Naive thymus-derived CD4-positive, alpha-beta T cell (primary cell): ENCODE results near the gene LHPP. TPM values are rescaled to one million over a fixed set of nuclear protein-coding genes. Genes with fewer than 3 reads are reported as not detected.
A peak's percentile ranks its signal among the peaks of the same experiment; 100 is the strongest.

Experiments
- ATAC-seq: fragments of 150-1000 bp; cut with Tn5 transposase; 2 replicates; pipeline ENCODE4 v1.10.0; 2021; ENCODE audit warnings: mild to moderate bottlenecking, moderate library complexity
- CTCF ChIA-PET: fragments of 350-600 bp; sonication (Branson Sonifier 250); formaldehyde crosslinking; loops from one replicate; lab custom pipeline; 2021; ENCODE audit warnings: antibody characterized with exemption; lab: Charles Lee
- POLR2A ChIA-PET: fragments of 350-600 bp; sonication (Branson Sonifier 250); formaldehyde crosslinking; loops from one replicate; lab custom pipeline; 2021; ENCODE audit warnings: antibody characterized with exemption, inconsistent platforms; lab: Charles Lee
- DNase-seq, 9 donors: peaks; one replicate each; pipeline versions ENCODE4 v3.0.0 to v3.0.0-alpha.2; 2020 to 2022; ENCODE audit warnings: mixed read lengths in 1 of 9
- H3K27ac ChIP-seq: one replicate; pipeline ENCODE4 v1.7.0; 2013; ENCODE audit warnings: mild to moderate bottlenecking, low read depth, low read length, moderate library complexity
- H3K27me3 ChIP-seq, 2 donors: one replicate each; pipeline ENCODE4 v1.7.0; 2013; ENCODE audit warnings: low read length in 2 of 2, mild to moderate bottlenecking in 2 of 2, moderate library complexity in 2 of 2; ENCODE audit not compliant: control insufficient read depth in 2 of 2, insufficient read depth in 2 of 2
- H3K36me3 ChIP-seq, 3 experiments: 1 replicate in 2 of 3; 2 replicates in 1 of 3; pipeline ENCODE4 v1.7.0; 2013; ENCODE audit warnings: low read length in 3 of 3, mild to moderate bottlenecking in 3 of 3, moderate library complexity in 1 of 3; ENCODE audit not compliant: insufficient read depth in 3 of 3, control insufficient read depth in 2 of 3
- H3K4me1 ChIP-seq, 2 donors: one replicate each; pipeline ENCODE4 v1.7.0; 2013; ENCODE audit warnings: low read length in 2 of 2, mild to moderate bottlenecking in 2 of 2, moderate library complexity in 1 of 2; ENCODE audit not compliant: control insufficient read depth in 2 of 2, insufficient read depth in 2 of 2
- H3K4me3 ChIP-seq: 2 replicates; pipeline ENCODE4 v1.7.0; 2013; ENCODE audit warnings: mild to moderate bottlenecking, low read length
- H3K9me3 ChIP-seq, 3 experiments: 1 replicate in 2 of 3; 2 replicates in 1 of 3; pipeline ENCODE4 v1.7.0; 2013; ENCODE audit warnings: low read length in 3 of 3; ENCODE audit not compliant: control insufficient read depth in 2 of 3
- H3K27ac Mint-ChIP-seq, 9 donors: one replicate each; pipeline ENCODE4 v1.8.0; 2020 to 2022; ENCODE audit warnings: mixed read lengths in 9 of 9, mild to moderate bottlenecking in 8 of 9, moderate library complexity in 5 of 9, inconsistent platforms in 2 of 9
- H3K27me3 Mint-ChIP-seq, 5 donors: one replicate each; pipeline ENCODE4 v1.8.0; 2021 to 2022; ENCODE audit warnings: mixed read lengths in 5 of 5, mild to moderate bottlenecking in 1 of 5
- H3K36me3 Mint-ChIP-seq, 5 donors: one replicate each; pipeline ENCODE4 v1.8.0; 2020 to 2022; ENCODE audit warnings: mixed read lengths in 5 of 5, mild to moderate bottlenecking in 3 of 5, inconsistent platforms in 1 of 5
- H3K4me1 Mint-ChIP-seq, 7 donors: one replicate each; pipeline ENCODE4 v1.8.0; 2020 to 2022; ENCODE audit warnings: mixed read lengths in 7 of 7, mild to moderate bottlenecking in 3 of 7, inconsistent platforms in 1 of 7
- H3K4me3 Mint-ChIP-seq, 10 donors: one replicate each; pipeline ENCODE4 v1.8.0; 2020 to 2022; ENCODE audit warnings: mild to moderate bottlenecking in 10 of 10, mixed read lengths in 10 of 10, moderate library complexity in 6 of 10, inconsistent platforms in 2 of 10
- H3K9me3 Mint-ChIP-seq, 11 donors: one replicate each; pipeline ENCODE4 v1.8.0; 2020 to 2022; ENCODE audit warnings: mixed read lengths in 11 of 11, mild to moderate bottlenecking in 4 of 11, inconsistent platforms in 1 of 11, moderate library complexity in 1 of 11
- intact Hi-C, 2 donors: fragments of 100-400 bp; cut with micrococcal nuclease; formaldehyde crosslinking; loops; one replicate each; pipeline ENCODE4 v1.15.1; 2023
- polyA plus RNA-seq, 2 donors: library from polyadenylated mRNA; unstranded; fragments of 300-500 nt; fragmentation: Illumina TruSeq; gene quantifications; one replicate each; pipeline ENCODE4 v1.2.3, GENCODE V29; 2021
- total RNA-seq, 6 experiments: library from RNA in 5 of 6; stranded (reverse) in 5 of 6; gene quantifications; 1 replicate in 5 of 6; 2 replicates in 1 of 6; pipeline ENCODE4 v1.2.3 and lab custom pipeline; 2021 to 2026

Gene LHPP
- total RNA-seq (10 to 100 TPM; 19.8 to 31.2 (median 27.6) TPM), polyA plus RNA-seq (10 to 100 TPM; 21.5 to 23.4 TPM), total RNA-seq (lab: John Stamatoyannopoulos, UW) (15.3 reads per million, percentile 45 among the genes with 10 or more reads in this experiment)

- DNase-seq (peak; percentile 77 to 91 (median 87)), ATAC-seq (peak; percentile 98)
- peaks cover 13 to 21% of the 10 kb centered on the region in 2 donors for H3K4me1 ChIP-seq
- POLR2A ChIA-PET: interaction anchor here (0.6 to 1.6 kb wide), 7 partner anchors 11 to 455 kb away, joined by 3 to 7 read pairs (median 3); no protein-coding TSS in a partner anchor
- peak within 1 kb of the TSS; percentile 82 to 98 (median 96) for H3K27ac Mint-ChIP-seq
- H3K4me3 Mint-ChIP-seq: peak within 1 kb of the TSS; percentile 69 to 96 (median 90)
- CTCF ChIA-PET: interaction anchor here (1.0 kb wide), 1 partner anchor 280 kb away, joined by 3 read pairs; no protein-coding TSS in a partner anchor
- H3K27ac ChIP-seq: peak within 1 kb of the TSS; percentile 76
- peaks cover 23 to 35% (median 28%) of the 10 kb centered on the region in 7 donors for H3K4me1 Mint-ChIP-seq
- H3K27me3 Mint-ChIP-seq: peaks cover 0 to 16% (median 10%) of the 10 kb centered on the region in 5 donors
- peaks cover 0 to 12% (median 0%) of the 10 kb centered on the region in 5 donors for H3K36me3 Mint-ChIP-seq
- no peaks in the 10 kb centered on the region for H3K9me3 ChIP-seq
- no peaks in the 10 kb centered on the region for H3K27me3 ChIP-seq
- H3K36me3 ChIP-seq: no peaks in the 10 kb centered on the region
- intact Hi-C loops: loop anchor here (1.0 to 2.0 kb wide), 11 partner anchors 43 to 1453 kb away; partner anchors contain the start of genes ABRAXAS2 (in 2 of the 2), BUB3 (in 2 of the 2), FAM53B (in 2 of the 2) and OAT (in 2 of the 2)
- peaks cover 0 to 2% (median 0%) of the 10 kb centered on the region in 11 donors for H3K9me3 Mint-ChIP-seq
- H3K4me3 ChIP-seq: peak within 1 kb of the TSS; percentile 76
These were observed at the start of gene LHPP for GRCh38 chr10:124461642-124462347. TSS of gene LHPP (plus strand) at chr10:124461823. CDS start at chr10:124461863, 40 bp downstream.

GRCh38 chr10:124414076-124414475 is 47.5 kb upstream of the LHPP start:
- Histone ChIP-seq H3K4me1 (peaks cover 8 to 10% of the 10 kb centered on the region in 2 donors), H3K4me3 (no peak overlapping the region), H3K27me3 (no peaks in the 10 kb centered on the region), H3K27ac (no peak overlapping the region), H3K9me3 (no peaks in the 10 kb centered on the region), H3K36me3 (no peaks in the 10 kb centered on the region)
- Mint-ChIP-seq H3K9me3 (no peaks in the 10 kb centered on the region), H3K36me3 (peaks cover 0 to 21% (median 10%) of the 10 kb centered on the region in 5 donors), H3K27ac (no peak overlapping the region), H3K27me3 (no peaks in the 10 kb centered on the region), H3K4me1 (peaks cover 3 to 45% (median 34%) of the 10 kb centered on the region in 7 donors), H3K4me3 (no peak overlapping the region)
- POLR2A ChIA-PET: no interaction called here
- DNase-seq: no peak
- ATAC-seq: no peak
- intact Hi-C loops: loop anchor here (10.0 kb wide), 2 partner anchors 231 to 331 kb away; partner anchors contain the start of gene FAM53B (in 1 of the 2)
- CTCF ChIA-PET: no interaction called here

- H3K27me3 ChIP-seq: no peaks in the 10 kb centered on the region
- H3K4me1 Mint-ChIP-seq: peaks cover 8 to 45% (median 35%) of the 10 kb centered on the region in 7 donors
- DNase-seq (no peak), ATAC-seq (no peak)
- H3K36me3 Mint-ChIP-seq: peaks cover 0 to 14% (median 8%) of the 10 kb centered on the region in 5 donors
- no peaks in the 10 kb centered on the region for H3K36me3 ChIP-seq
- ChIA-PET POLR2A (no interaction called here), CTCF (interaction anchor here (1.2 to 1.3 kb wide), 2 partner anchors 12 to 26 kb away, joined by 3 to 4 read pairs; no protein-coding TSS in a partner anchor)
- H3K9me3 ChIP-seq: no peaks in the 10 kb centered on the region
- peaks cover 8 to 10% of the 10 kb centered on the region in 2 donors for H3K4me1 ChIP-seq
- no peaks in the 10 kb centered on the region for H3K9me3 Mint-ChIP-seq
- no peak overlapping the region for H3K27ac Mint-ChIP-seq
- intact Hi-C loops: loop anchor here (5.0 to 10.0 kb wide), 3 partner anchors 230 to 377 kb away; partner anchors contain the start of genes EEF1AKMT2 (in 1 of the 2) and FAM53B (in 1 of the 2)
- no peak overlapping the region for H3K4me3 ChIP-seq
- H3K27ac ChIP-seq: no peak overlapping the region
- no peak overlapping the region for H3K4me3 Mint-ChIP-seq
- H3K27me3 Mint-ChIP-seq: peaks cover 0 to 3% (median 0%) of the 10 kb centered on the region in 5 donors
These were observed 46.4 kb upstream of the LHPP start for GRCh38 chr10:124415210-124415609.

- H3K9me3 ChIP-seq: no peaks in the 10 kb centered on the region
- POLR2A ChIA-PET: interaction anchor here (0.6 to 1.5 kb wide), 2 partner anchors 15 to 48 kb away, joined by 3 read pairs; no protein-coding TSS in a partner anchor
- Mint-ChIP-seq H3K9me3 (no peaks in the 10 kb centered on the region), H3K4me3 (peak overlapping the region in 9 of 10 donors; percentile 32 to 87 (median 53)), H3K36me3 (peaks cover 0 to 8% (median 3%) of the 10 kb centered on the region in 5 donors), H3K27me3 (peaks cover 0 to 11% (median 0%) of the 10 kb centered on the region in 5 donors), H3K27ac (peak overlapping the region in 2 of 9 donors; percentile 13 to 47), H3K4me1 (peaks cover 8 to 45% (median 35%) of the 10 kb centered on the region in 7 donors)
- CTCF ChIA-PET: interaction anchor here (0.6 kb wide), 1 partner anchor 424 kb away, joined by 3 read pairs; no protein-coding TSS in a partner anchor
- no peak overlapping the region for H3K4me3 ChIP-seq
- ATAC-seq (no peak), DNase-seq (no peak)
- no peaks in the 10 kb centered on the region for H3K36me3 ChIP-seq
- H3K27ac ChIP-seq: no peak overlapping the region
- H3K27me3 ChIP-seq: no peaks in the 10 kb centered on the region
- peaks cover 8 to 10% of the 10 kb centered on the region in 2 donors for H3K4me1 ChIP-seq
- intact Hi-C loops: loop anchor here (5.0 to 10.0 kb wide), 3 partner anchors 228 to 376 kb away; partner anchors contain the start of genes EEF1AKMT2 (in 1 of the 2) and FAM53B (in 1 of the 2)
These were observed 44.9 kb upstream of the LHPP start for GRCh38 chr10:124416733-124417132.

- intact Hi-C loops: loop anchor here (1.0 to 10.0 kb wide), 16 partner anchors 15 to 1539 kb away; partner anchors contain the start of genes ACADSB (in 2 of the 2), BUB3 (in 2 of the 2), FAM53B (in 2 of the 2) and IKZF5 (in 2 of the 2)
- Histone ChIP-seq H3K4me3 (peak overlapping the region; percentile 76), H3K27me3 (no peaks in the 10 kb centered on the region), H3K27ac (peak overlapping the region; percentile 80), H3K36me3 (no peaks in the 10 kb centered on the region), H3K9me3 (no peaks in the 10 kb centered on the region), H3K4me1 (peaks cover 8 to 10% of the 10 kb centered on the region in 2 donors)
- Mint-ChIP-seq H3K4me1 (peaks cover 8 to 41% (median 31%) of the 10 kb centered on the region in 7 donors), H3K4me3 (peak overlapping the region; percentile 78 to 89 (median 82)), H3K9me3 (no peaks in the 10 kb centered on the region), H3K27me3 (peaks cover 0 to 17% (median 0%) of the 10 kb centered on the region in 5 donors), H3K36me3 (peaks cover 0 to 4% (median 0%) of the 10 kb centered on the region in 5 donors), H3K27ac (peak overlapping the region in 8 of 9 donors; percentile 29 to 84 (median 72))
- POLR2A ChIA-PET: interaction anchor here (1.0 to 1.5 kb wide), 3 partner anchors 10 to 47 kb away, joined by 3 read pairs; no protein-coding TSS in a partner anchor
- ATAC-seq (peak; percentile 28), DNase-seq (peak; percentile 27 to 68 (median 37))
- CTCF ChIA-PET: interaction anchor here (1.3 kb wide), 1 partner anchor 14 kb away, joined by 3 read pairs; no protein-coding TSS in a partner anchor
These were observed 43.5 kb upstream of the LHPP start for GRCh38 chr10:124417895-124418725.
